Hepatocyte (in vitro differentiated cells): ENCODE measurements around the gene RLIM. TPM values are rescaled to one million over a fixed set of nuclear protein-coding genes. Genes with fewer than 3 reads are reported as not detected.

Experiments used
- DNase-seq: peaks from one replicate; pipeline ENCODE4 v3.0.0-alpha.2; 2016; ENCODE audit warnings: low spot score
- H2AFZ ChIP-seq: fragments of 200-600 bp; sonication (generic); 2 replicates; pipeline ENCODE4 v1.6.0; 2016; ENCODE audit warnings: antibody characterized with exemption, mild to moderate bottlenecking
- H3K27ac ChIP-seq: fragments of 200-600 bp; sonication (generic); 2 replicates; pipeline ENCODE4 v1.5.1; 2016; ENCODE audit warnings: mild to moderate bottlenecking
- H3K27me3 ChIP-seq: fragments of 200-600 bp; sonication (generic); 2 replicates; pipeline ENCODE4 v1.6.1; 2016
- H3K36me3 ChIP-seq: fragments of 200-600 bp; sonication (generic); replicated peaks from 2 replicates; pipeline ENCODE4 v1.5.1; 2016; ENCODE audit warnings: low read depth; ENCODE audit not compliant: insufficient read depth
- H3K4me1 ChIP-seq: fragments of 200-600 bp; sonication (generic); 2 replicates; pipeline ENCODE4 v1.5.1; 2016; ENCODE audit warnings: mild to moderate bottlenecking, moderate library complexity; ENCODE audit not compliant: insufficient read depth
- H3K4me2 ChIP-seq: fragments of 200-600 bp; sonication (generic); 2 replicates; pipeline ENCODE4 v1.6.0; 2016
- H3K4me3 ChIP-seq: fragments of 200-600 bp; sonication (generic); 2 replicates; pipeline ENCODE4 v1.5.1; 2016; ENCODE audit warnings: mild to moderate bottlenecking
- H3K79me2 ChIP-seq: fragments of 200-600 bp; sonication (generic); 2 replicates; pipeline ENCODE4 v1.6.0; 2017; ENCODE audit warnings: mild to moderate bottlenecking
- H3K9me2 ChIP-seq: fragments of 200-600 bp; sonication (generic); replicated peaks from 2 replicates; pipeline ENCODE4 v1.6.0; 2017; ENCODE audit warnings: mild to moderate bottlenecking; ENCODE audit not compliant: insufficient read depth
- H3K9me3 ChIP-seq: fragments of 200-600 bp; sonication (generic); 2 replicates; pipeline ENCODE4 v1.5.1; 2016; ENCODE audit warnings: low read depth, mild to moderate bottlenecking
- H4K20me1 ChIP-seq: fragments of 200-600 bp; sonication (generic); 2 replicates; pipeline ENCODE4 v1.6.0; 2016; ENCODE audit warnings: mild to moderate bottlenecking; ENCODE audit not compliant: insufficient read depth, poor library complexity, severe bottlenecking
- CTCF ChIP-seq: fragments of 200-600 bp; sonication (generic); IDR thresholded peaks from 2 replicates; pipeline ENCODE4 v1.5.1; 2016; ENCODE audit warnings: antibody characterized with exemption, mild to moderate bottlenecking; ENCODE audit not compliant: poor library complexity
- EZH2 ChIP-seq: fragments of 200-600 bp; sonication (generic); IDR thresholded peaks from 2 replicates; pipeline ENCODE4 v1.6.1; 2016; ENCODE audit warnings: antibody characterized with exemption, mild to moderate bottlenecking, borderline replicate concordance
- EZH2phosphoT487 ChIP-seq: fragments of 200-600 bp; sonication (generic); IDR thresholded peaks from one replicate; pipeline ENCODE4 v1.6.1; 2018; ENCODE audit warnings: antibody characterized with exemption, mild to moderate bottlenecking, low read depth, moderate library complexity; ENCODE audit not compliant: unreplicated experiment, severe bottlenecking
- WGBS: methylation state at CpG from one replicate; pipeline ENCODE4 v1.1.6; 2016; ENCODE audit warnings: low lambda C conversion rate; ENCODE audit errors: missing lambda C conversion rate; 5-methylcytosine and 5-hydroxymethylcytosine counted together
- polyA plus RNA-seq: library from polyadenylated mRNA; unstranded; fragments of >200 nt; fragmentation: Nextera tagmentation; extraction: Ambion mirVana; gene quantifications from 2 replicates; pipeline ENCODE4 v1.2.1, GENCODE V29; 2016
- total RNA-seq: library from RNA; depleted of rRNA; stranded (reverse); fragments of >200 nt; gene quantifications from 2 replicates; pipeline ENCODE4 v1.2.3, GENCODE V29; 2014

RLIM gene
- total and polyA plus RNA-seq, 2 experiments from 2014 or later: 9.1 to 49.2 TPM

- no peak for DNase-seq
- Histone ChIP-seq H3K27me3 (no peaks in the 10 kb centered on the region), H4K20me1 (no peaks in the 10 kb centered on the region), H3K9me2 (no peaks in the 10 kb centered on the region), H3K4me3 (no peak overlapping the region), H3K4me1 (no peaks in the 10 kb centered on the region), H3K79me2 (no peaks in the 10 kb centered on the region), H3K36me3 (no peaks in the 10 kb centered on the region), H3K27ac (no peak overlapping the region), H3K4me2 (no peak overlapping the region), H3K9me3 (no peaks in the 10 kb centered on the region), H2AFZ (no peak overlapping the region)
- WGBS: 52% methylated on average over 1 of the region's 1 CpG
- no peak for TF ChIP-seq CTCF
- TF ChIP-seq EZH2: no peak
- no peak for TF ChIP-seq EZH2phosphoT487
Observed at GRCh38 chrX:74545880-74546523, 68.4 kb downstream of the RLIM start.

- H3K27me3 ChIP-seq: no peaks in the 10 kb centered on the region
- no peaks in the 10 kb centered on the region for H3K36me3 ChIP-seq
- TF ChIP-seq EZH2phosphoT487: no peak
- no peak for TF ChIP-seq CTCF
- TF ChIP-seq EZH2: no peak
- H3K4me3 ChIP-seq: no peak overlapping the region
- H3K27ac ChIP-seq: no peak overlapping the region
- whole genome bisulfite sequencing: 50% methylated on average over 2 of the region's 2 CpGs
- H3K4me1 ChIP-seq: no peaks in the 10 kb centered on the region
- H3K9me3 ChIP-seq: no peaks in the 10 kb centered on the region
- no peak overlapping the region for H2AFZ ChIP-seq
- DNase-seq: no peak
- no peaks in the 10 kb centered on the region for H4K20me1 ChIP-seq
- no peaks in the 10 kb centered on the region for H3K9me2 ChIP-seq
- no peak overlapping the region for H3K4me2 ChIP-seq
- no peaks in the 10 kb centered on the region for H3K79me2 ChIP-seq
Observed at GRCh38 chrX:74540635-74541249, 73.7 kb downstream of the RLIM start.

GRCh38 chrX:74536832-74537371 is 77.5 kb downstream of the RLIM start:
- Histone ChIP-seq H3K4me2 (peak overlapping the region; percentile 91), H3K4me1 (no peaks in the 10 kb centered on the region), H4K20me1 (no peaks in the 10 kb centered on the region), H3K36me3 (no peaks in the 10 kb centered on the region), H2AFZ (peak overlapping the region; percentile 85), H3K4me3 (peak overlapping the region; percentile 41), H3K9me2 (no peaks in the 10 kb centered on the region), H3K27me3 (no peaks in the 10 kb centered on the region), H3K27ac (peak overlapping the region; percentile 94), H3K9me3 (no peaks in the 10 kb centered on the region), H3K79me2 (no peaks in the 10 kb centered on the region)
- WGBS: 44% methylated on average over 18 of the region's 26 CpGs
- TF ChIP-seq CTCF (peak; percentile 6), EZH2 (no peak), EZH2phosphoT487 (no peak)
- DNase-seq: peak; percentile 44
